Endothelial cell of umbilical vein (primary cell): ENCODE measurements around the gene RPIA. TPM values are rescaled to one million over a fixed set of nuclear protein-coding genes. Genes with fewer than 3 reads are reported as not detected.
A peak's percentile ranks its signal among the peaks of the same experiment; 100 is the strongest.

Experiments used
- BruUV-seq: library from RNA; stranded (reverse); fragments of 400-500 nt; replicated peaks from 2 replicates; lab custom pipeline; 2021; lab: Mats Ljungman, UMichigan
- CTCF ChIA-PET: fragments of 300-600, 350-600 bp; sonication (Branson Sonifier 250); formaldehyde crosslinking; loops from one replicate; lab custom pipeline; 2021; ENCODE audit warnings: antibody characterized with exemption, inconsistent platforms; lab: Charles Lee
- POLR2A ChIA-PET: fragments of 300-600, 350-600 bp; sonication (Branson Sonifier 250); formaldehyde crosslinking; loops from one replicate; lab custom pipeline; 2021; ENCODE audit warnings: antibody characterized with exemption, inconsistent platforms; lab: Charles Lee
- DNase-seq: peaks from one replicate; pipeline ENCODE4 v3.0.0-alpha.2; 2011; ENCODE audit warnings: low read depth, low spot score
- FAIRE-seq: peaks from 2 replicates; lab custom pipeline; 2011; peaks lifted over from hg19 to GRCh38; lab: Jason Lieb, UNC
- H2AFZ ChIP-seq: 2 replicates; pipeline ENCODE4 v1.6.0; 2012; ENCODE audit warnings: low read depth, low read length, control low read depth, inconsistent platforms
- H3K27ac ChIP-seq: 2 replicates; pipeline ENCODE4 v1.5.1; 2011; ENCODE audit warnings: low read depth, mild to moderate bottlenecking, control low read depth, low read length, moderate library complexity; ENCODE audit not compliant: insufficient read depth
- H3K27me3 ChIP-seq, 2 experiments: 2 replicates each; pipeline versions ENCODE4 v1.6.0 to v1.6.1; 2011; ENCODE audit warnings: low read length in 2 of 2, mixed read lengths in 1 of 2; ENCODE audit not compliant: control insufficient read depth in 2 of 2, insufficient read depth in 2 of 2
- H3K36me3 ChIP-seq, 2 experiments: 2 replicates in 1 of 2; 3 replicates in 1 of 2; pipeline ENCODE4 v1.5.1; 2011; ENCODE audit warnings: low read length in 2 of 2, mild to moderate bottlenecking in 1 of 2, moderate library complexity in 1 of 2; ENCODE audit not compliant: control insufficient read depth in 2 of 2, insufficient read depth in 2 of 2; ENCODE audit errors: extremely low read depth in 1 of 2
- H3K4me1 ChIP-seq: 3 replicates; pipeline ENCODE4 v1.5.1; 2011; ENCODE audit warnings: mild to moderate bottlenecking, low read length; ENCODE audit not compliant: control insufficient read depth, insufficient read depth; ENCODE audit errors: extremely low read depth
- H3K4me2 ChIP-seq: 2 replicates; pipeline ENCODE4 v1.6.1; 2011; ENCODE audit warnings: low read length, control low read depth, mixed read lengths; ENCODE audit not compliant: insufficient read depth
- H3K4me3 ChIP-seq, 3 experiments: fragments of 200-600 bp in 1 of 3; sonication (generic), shearing (Covaris generic) in 1 of 3; replicated peaks in 1 of 3; 2 replicates each; pipeline ENCODE4 v1.5.1; 2011 to 2016; ENCODE audit warnings: control low read depth in 3 of 3, low read length in 3 of 3, mild to moderate bottlenecking in 2 of 3, inconsistent platforms in 1 of 3, low read depth in 1 of 3, moderate library complexity in 1 of 3; ENCODE audit not compliant: insufficient read depth in 1 of 3
- H3K79me2 ChIP-seq: 2 replicates; pipeline ENCODE4 v1.6.0; 2012; ENCODE audit warnings: low read length, inconsistent platforms; ENCODE audit not compliant: control insufficient read depth, insufficient read depth
- H3K9ac ChIP-seq: replicated peaks from 2 replicates; pipeline ENCODE3; 2011; ENCODE audit warnings: low read length, control low read depth; ENCODE audit not compliant: insufficient read depth; ENCODE audit errors: extremely low read depth
- H3K9me1 ChIP-seq: replicated peaks from 3 replicates; pipeline ENCODE4 v1.6.0; 2011; ENCODE audit warnings: mild to moderate bottlenecking, low read length; ENCODE audit not compliant: control insufficient read depth, insufficient read depth; ENCODE audit errors: extremely low read depth
- H3K9me3 ChIP-seq: replicated peaks from 2 replicates; pipeline ENCODE4 v1.5.1; 2012; ENCODE audit warnings: low read length, inconsistent platforms; ENCODE audit not compliant: control insufficient read depth, insufficient read depth
- H4K20me1 ChIP-seq: replicated peaks from 2 replicates; pipeline ENCODE3; 2011; ENCODE audit warnings: mild to moderate bottlenecking, low read length; ENCODE audit not compliant: control insufficient read depth, insufficient read depth; ENCODE audit errors: extremely low read depth
- EZH2 ChIP-seq: IDR thresholded peaks from 2 replicates; pipeline ENCODE4 v1.6.1; 2012; ENCODE audit warnings: borderline replicate concordance, low read depth, mild to moderate bottlenecking, moderate library complexity, low read length, inconsistent platforms; ENCODE audit not compliant: severe bottlenecking
- FOS ChIP-seq: IDR thresholded peaks from 2 replicates; pipeline ENCODE4 v1.6.1; 2011; ENCODE audit warnings: mild to moderate bottlenecking, low read length, moderate library complexity, borderline replicate concordance; ENCODE audit not compliant: insufficient read depth
- GATA2 ChIP-seq: IDR thresholded peaks from 2 replicates; pipeline ENCODE4 v1.7.0; 2011; ENCODE audit warnings: low read depth, mild to moderate bottlenecking, moderate library complexity, mixed read lengths, low read length; ENCODE audit not compliant: insufficient read length, insufficient read depth
- JUN ChIP-seq: IDR thresholded peaks from 2 replicates; pipeline ENCODE4 v1.6.1; 2011; ENCODE audit warnings: borderline replicate concordance, low read depth; ENCODE audit not compliant: insufficient read length, insufficient read depth
- MYC ChIP-seq: IDR thresholded peaks from one replicate; pipeline ENCODE4 v1.6.1; 2011; ENCODE audit warnings: mild to moderate bottlenecking, low read depth, low read length
- POLR2A ChIP-seq: IDR thresholded peaks from 2 replicates; pipeline ENCODE4 v1.6.1; 2012; ENCODE audit warnings: low read depth, mild to moderate bottlenecking, control low read depth, low read length
- POLR2AphosphoS5 ChIP-seq: IDR thresholded peaks from 2 replicates; pipeline ENCODE4 v1.6.1; 2012; ENCODE audit warnings: low read depth, mild to moderate bottlenecking, control low read depth, low read length, moderate library complexity; ENCODE audit not compliant: insufficient read depth
- dilution Hi-C: fragments of 300-500 bp; cut with MboI; formaldehyde crosslinking; loops from one replicate; pipeline ENCODE4 v1.15.0; 2019; ENCODE audit warnings: low sequenced_read_pairs; ENCODE audit not compliant: extremely low pct_ligation_motif_present
- intact Hi-C: fragments of 100-400 bp; cut with micrococcal nuclease; formaldehyde crosslinking; loops from one replicate; pipeline ENCODE4 v1.10.0; 2022
- polyA plus RNA-seq, 4 experiments: library from polyadenylated mRNA; depleted of rRNA in 3 of 4; stranded (reverse) in 3 of 4; unstranded in 1 of 4; fragments of >200 nt; gene quantifications; 2 replicates each; pipeline versions ENCODE4 v1.2.1 to v1.2.3, GENCODE V29; 2011 to 2012; ENCODE audit warnings: missing spikeins in 1 of 4
- total RNA-seq: library from RNA; stranded (reverse); gene quantifications from 2 replicates; pipeline ENCODE4 v1.2.3, GENCODE V29; 2021
- TF ChIP-seq, protein P1 (sequence below), 2 donors: IDR thresholded peaks; 1 replicate in 1 of 2; 2 replicates in 1 of 2; pipeline ENCODE4 v1.5.1; 2011; ENCODE audit warnings: low read length in 2 of 2, mild to moderate bottlenecking in 2 of 2, moderate library complexity in 2 of 2, control low read depth in 1 of 2, inconsistent platforms in 1 of 2, low read depth in 1 of 2; ENCODE audit not compliant: insufficient read depth in 1 of 2; ENCODE audit errors: extremely low read depth in 1 of 2
- TF ChIP-seq, protein P2 (sequence below): IDR thresholded peaks from 2 replicates; pipeline ENCODE4 v1.6.1; 2011; ENCODE audit not compliant: insufficient read depth, insufficient read length

Gene RPIA
- total and polyA plus RNA-seq, 2 donors (not counting 3 experiments of a cell fraction or from before 2014, with no cell fraction given): 15.7 to 30.3 TPM

DNA sequence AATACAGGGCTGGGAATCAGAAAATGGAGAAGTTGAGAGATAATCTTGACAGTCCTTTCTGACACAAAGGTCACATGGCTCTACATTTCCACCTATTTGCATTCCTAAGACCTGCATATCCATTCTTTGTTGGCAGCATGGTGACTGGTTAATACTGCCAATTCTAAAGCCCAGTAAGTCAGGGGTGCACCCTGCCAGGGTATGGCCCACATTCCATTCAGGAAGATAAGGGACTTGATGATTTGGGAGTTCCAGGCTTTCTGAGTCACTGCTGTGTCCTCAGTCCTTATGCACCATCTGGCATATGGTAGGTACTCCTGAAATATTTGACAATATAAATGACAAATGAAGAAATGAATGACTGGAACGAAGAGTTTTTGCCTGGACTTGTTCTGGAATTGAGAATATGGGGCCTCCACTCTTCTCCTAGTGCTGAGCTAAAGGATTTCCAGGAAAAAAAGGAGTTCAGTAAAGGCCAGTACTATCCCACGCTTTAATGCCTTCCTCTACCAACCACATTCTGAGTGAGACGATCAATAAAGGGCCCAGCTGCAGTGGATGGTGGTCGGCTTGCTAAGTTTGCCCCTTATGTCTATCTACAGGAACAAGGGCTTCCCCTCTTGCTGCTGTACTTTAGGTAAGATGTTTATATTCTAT, 32.5 kb upstream of the RPIA start:
- Histone ChIP-seq H3K4me1 (peaks cover 11% of the 10 kb centered on the region), H3K9me1 (no peaks in the 10 kb centered on the region), H3K9ac (peak overlapping the region; percentile 20), H3K27me3 (no peaks in the 10 kb centered on the region), H3K4me3 (peak overlapping the region in 1 of 3 experiments; percentile 4), H3K9me3 (no peaks in the 10 kb centered on the region), H3K36me3 (no peaks in the 10 kb centered on the region), H2AFZ (peak overlapping the region; percentile 73), H3K4me2 (peak overlapping the region; percentile 20), H3K27ac (peak overlapping the region; percentile 37), H3K79me2 (no peaks in the 10 kb centered on the region), H4K20me1 (no peaks in the 10 kb centered on the region)
- dilution Hi-C loops (loop anchor here (25.0 kb wide), 1 partner anchor 97 kb away; no protein-coding TSS in a partner anchor), intact Hi-C loops (loop anchor here (1.0 kb wide), 2 partner anchors 32 to 59 kb away; partner anchors contain the start of gene EIF2AK3)
- DNase-seq (no peak), FAIRE-seq (no peak)
- TF ChIP-seq POLR2A (no peak), MYC (no peak), POLR2AphosphoS5 (no peak), FOS (no peak), EZH2 (no peak), JUN (no peak), GATA2 (no peak)
- TF ChIP-seq, protein P1, sequence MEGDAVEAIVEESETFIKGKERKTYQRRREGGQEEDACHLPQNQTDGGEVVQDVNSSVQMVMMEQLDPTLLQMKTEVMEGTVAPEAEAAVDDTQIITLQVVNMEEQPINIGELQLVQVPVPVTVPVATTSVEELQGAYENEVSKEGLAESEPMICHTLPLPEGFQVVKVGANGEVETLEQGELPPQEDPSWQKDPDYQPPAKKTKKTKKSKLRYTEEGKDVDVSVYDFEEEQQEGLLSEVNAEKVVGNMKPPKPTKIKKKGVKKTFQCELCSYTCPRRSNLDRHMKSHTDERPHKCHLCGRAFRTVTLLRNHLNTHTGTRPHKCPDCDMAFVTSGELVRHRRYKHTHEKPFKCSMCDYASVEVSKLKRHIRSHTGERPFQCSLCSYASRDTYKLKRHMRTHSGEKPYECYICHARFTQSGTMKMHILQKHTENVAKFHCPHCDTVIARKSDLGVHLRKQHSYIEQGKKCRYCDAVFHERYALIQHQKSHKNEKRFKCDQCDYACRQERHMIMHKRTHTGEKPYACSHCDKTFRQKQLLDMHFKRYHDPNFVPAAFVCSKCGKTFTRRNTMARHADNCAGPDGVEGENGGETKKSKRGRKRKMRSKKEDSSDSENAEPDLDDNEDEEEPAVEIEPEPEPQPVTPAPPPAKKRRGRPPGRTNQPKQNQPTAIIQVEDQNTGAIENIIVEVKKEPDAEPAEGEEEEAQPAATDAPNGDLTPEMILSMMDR (IDR thresholded peaks at IDR 0.05; ENCODE audit: extremely low read depth in 1 of 2, insufficient read depth in 1 of 2, low read depth in 1 of 2, low read length in 2 of 2): no peak
- TF ChIP-seq, protein P2, sequence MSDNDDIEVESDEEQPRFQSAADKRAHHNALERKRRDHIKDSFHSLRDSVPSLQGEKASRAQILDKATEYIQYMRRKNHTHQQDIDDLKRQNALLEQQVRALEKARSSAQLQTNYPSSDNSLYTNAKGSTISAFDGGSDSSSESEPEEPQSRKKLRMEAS: no peak
- ChIA-PET CTCF (interaction anchor here (0.7 to 4.7 kb wide), 13 partner anchors 10 to 599 kb away, joined by 3 to 49 read pairs (median 4); no protein-coding TSS in a partner anchor), POLR2A (interaction anchor here (0.7 kb wide), 1 partner anchor 78 kb away, joined by 3 read pairs; no protein-coding TSS in a partner anchor)
- BruUV-seq: TSS peak; percentile 93
